ENCODE results near the gene RHBDD2.
"Not testable (repeated sequence)": the region's sequence is repeated elsewhere in the genome, so short reads cannot be mapped to it uniquely, and the experiment has no call there.

The RHBDD2 gene

DNA sequence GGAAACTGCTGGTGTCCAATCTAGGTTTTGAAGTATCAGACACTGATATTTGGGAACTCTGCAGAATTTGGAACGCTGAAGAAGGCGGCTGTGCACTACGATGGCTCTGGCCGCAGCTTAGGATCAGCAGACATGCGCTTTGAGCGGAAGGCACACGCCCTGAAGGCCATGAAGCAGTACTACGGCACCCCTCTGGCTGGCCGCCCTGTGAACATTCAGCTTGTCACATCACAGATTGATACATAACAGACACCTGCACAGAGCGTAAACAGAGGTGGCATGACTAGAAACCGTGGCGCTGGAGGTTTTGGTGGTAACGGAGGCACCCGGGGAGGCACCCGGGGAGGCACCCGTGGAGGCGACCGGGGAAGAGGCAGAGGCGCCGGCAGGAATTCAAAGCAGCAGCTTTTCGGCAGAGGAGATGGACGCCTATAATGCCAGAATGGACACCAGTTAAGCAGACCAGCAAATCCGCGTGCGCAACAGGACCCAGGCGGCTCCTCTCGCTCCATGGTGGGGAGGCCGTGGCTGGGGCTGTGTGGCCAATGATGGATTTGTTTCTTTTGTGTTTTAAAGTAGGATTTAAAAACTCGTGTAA, 43.0 kb upstream of the RHBDD2 start:
- Histone ChIP-seq H3K36me3 (replicated peaks; ENCODE audit: insufficient read depth, low read length) (no peaks in the 10 kb centered on the region), H3K4me1 (ENCODE audit: low read length) (no peaks in the 10 kb centered on the region), H3K9ac (ENCODE audit: low read length) (no peak overlapping the region), H4K20me1 (ENCODE audit: insufficient read depth, low read length) (no peaks in the 10 kb centered on the region), H3K4me3 (ENCODE audit: low read length) (no peak overlapping the region), H3K9me3 (replicated peaks; ENCODE audit: insufficient read depth, low read length) (no peaks in the 10 kb centered on the region), H3K9me2 (replicated peaks; ENCODE audit: insufficient read depth, low read length) (no peaks in the 10 kb centered on the region), H3F3A (ENCODE audit: insufficient read depth, low read length) (no peaks in the 10 kb centered on the region), H3K27me3 (replicated peaks; ENCODE audit: insufficient read depth, low read length) (no peaks in the 10 kb centered on the region), H3K4me2 (ENCODE audit: low read depth, low read length) (no peak overlapping the region), H3K79me2 (ENCODE audit: low read length) (no peaks in the 10 kb centered on the region), H3K27ac (ENCODE audit: low read length) (no peak overlapping the region), H2AFZ (ENCODE audit: low read length) (no peak overlapping the region)
- DNase-seq, result no peak
- TF ChIP-seq, protein P1, sequence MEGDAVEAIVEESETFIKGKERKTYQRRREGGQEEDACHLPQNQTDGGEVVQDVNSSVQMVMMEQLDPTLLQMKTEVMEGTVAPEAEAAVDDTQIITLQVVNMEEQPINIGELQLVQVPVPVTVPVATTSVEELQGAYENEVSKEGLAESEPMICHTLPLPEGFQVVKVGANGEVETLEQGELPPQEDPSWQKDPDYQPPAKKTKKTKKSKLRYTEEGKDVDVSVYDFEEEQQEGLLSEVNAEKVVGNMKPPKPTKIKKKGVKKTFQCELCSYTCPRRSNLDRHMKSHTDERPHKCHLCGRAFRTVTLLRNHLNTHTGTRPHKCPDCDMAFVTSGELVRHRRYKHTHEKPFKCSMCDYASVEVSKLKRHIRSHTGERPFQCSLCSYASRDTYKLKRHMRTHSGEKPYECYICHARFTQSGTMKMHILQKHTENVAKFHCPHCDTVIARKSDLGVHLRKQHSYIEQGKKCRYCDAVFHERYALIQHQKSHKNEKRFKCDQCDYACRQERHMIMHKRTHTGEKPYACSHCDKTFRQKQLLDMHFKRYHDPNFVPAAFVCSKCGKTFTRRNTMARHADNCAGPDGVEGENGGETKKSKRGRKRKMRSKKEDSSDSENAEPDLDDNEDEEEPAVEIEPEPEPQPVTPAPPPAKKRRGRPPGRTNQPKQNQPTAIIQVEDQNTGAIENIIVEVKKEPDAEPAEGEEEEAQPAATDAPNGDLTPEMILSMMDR (IDR thresholded peaks at IDR 0.05; ENCODE audit: low read length), result no peak
- no peak for TF ChIP-seq EZH2 (optimal IDR thresholded peaks at IDR 0.05; ENCODE audit: low read depth, low read length)
- TF ChIP-seq EZH2phosphoT487 (IDR thresholded peaks at IDR 0.05; ENCODE audit: low read length), result no peak

DNA sequence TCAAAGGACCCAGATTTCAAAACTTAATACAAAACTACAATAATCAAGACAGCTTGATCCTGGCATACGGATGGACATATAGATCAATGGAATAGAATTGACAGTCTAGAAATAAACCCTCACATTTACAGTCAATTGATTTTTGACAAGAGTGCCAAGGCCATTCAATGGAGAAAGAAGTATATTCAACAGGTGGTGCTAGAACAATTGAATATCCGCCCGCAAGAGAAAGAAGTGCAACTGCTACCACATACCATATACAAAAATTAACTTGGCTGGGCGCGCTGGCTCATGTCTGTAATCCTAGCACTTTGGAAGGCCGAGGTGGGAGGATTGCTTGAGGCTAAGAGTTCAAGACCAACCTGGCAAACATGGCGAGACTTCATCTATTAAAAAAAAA, 42.0 kb upstream of the RHBDD2 start:
- no peaks in the 10 kb centered on the region for H4K20me1 ChIP-seq (ENCODE audit: insufficient read depth, low read length)
- TF ChIP-seq, protein P1 (IDR thresholded peaks at IDR 0.05; ENCODE audit: low read length), result no peak
- TF ChIP-seq EZH2phosphoT487 (IDR thresholded peaks at IDR 0.05; ENCODE audit: low read length), result no peak
- no peak for TF ChIP-seq EZH2 (optimal IDR thresholded peaks at IDR 0.05; ENCODE audit: low read depth, low read length)
- no peaks in the 10 kb centered on the region for H3K9me2 ChIP-seq (replicated peaks; ENCODE audit: insufficient read depth, low read length)

GRCh38 chr7:75838281-75838930, 40.4 kb upstream of the RHBDD2 start:
- not testable (repeated sequence) for H3K27ac ChIP-seq (ENCODE audit: low read length); H4K20me1 ChIP-seq (ENCODE audit: insufficient read depth, low read length); H3F3A ChIP-seq (ENCODE audit: insufficient read depth, low read length); H3K4me2 ChIP-seq (ENCODE audit: low read depth, low read length); H3K27me3 ChIP-seq (replicated peaks; ENCODE audit: insufficient read depth, low read length); H3K9ac ChIP-seq (ENCODE audit: low read length); H2AFZ ChIP-seq (ENCODE audit: low read length); H3K9me3 ChIP-seq (replicated peaks; ENCODE audit: insufficient read depth, low read length); H3K4me3 ChIP-seq (ENCODE audit: low read length); H3K36me3 ChIP-seq (replicated peaks; ENCODE audit: insufficient read depth, low read length); DNase-seq; H3K9me2 ChIP-seq (replicated peaks; ENCODE audit: insufficient read depth, low read length); H3K79me2 ChIP-seq (ENCODE audit: low read length)
- peaks cover 13% of the 10 kb centered on the region for H3K4me1 ChIP-seq (ENCODE audit: low read length)

More for the DNA sequence above, 42.0 kb upstream of the RHBDD2 start:
- H3K27ac ChIP-seq (ENCODE audit: low read length), result no peak overlapping the region
- no peaks in the 10 kb centered on the region for H3K27me3 ChIP-seq (replicated peaks; ENCODE audit: insufficient read depth, low read length)
- DNase-seq, result no peak
- no peaks in the 10 kb centered on the region for H3K4me1 ChIP-seq (ENCODE audit: low read length)
- no peaks in the 10 kb centered on the region for H3K79me2 ChIP-seq (ENCODE audit: low read length)
- H3K9ac ChIP-seq (ENCODE audit: low read length), result no peak overlapping the region
- no peaks in the 10 kb centered on the region for H3K9me3 ChIP-seq (replicated peaks; ENCODE audit: insufficient read depth, low read length)
- no peak overlapping the region for H2AFZ ChIP-seq (ENCODE audit: low read length)
- H3K36me3 ChIP-seq (replicated peaks; ENCODE audit: insufficient read depth, low read length), result no peaks in the 10 kb centered on the region
- no peak overlapping the region for H3K4me3 ChIP-seq (ENCODE audit: low read length)
- H3K4me2 ChIP-seq (ENCODE audit: low read depth, low read length), result no peak overlapping the region
- no peaks in the 10 kb centered on the region for H3F3A ChIP-seq (ENCODE audit: insufficient read depth, low read length)

- H3F3A ChIP-seq (ENCODE audit: insufficient read depth, low read length), result peaks cover 2% of the 10 kb centered on the region; the same call in 1 of the 2 replicates
- H3K27me3 ChIP-seq (replicated peaks; ENCODE audit: insufficient read depth, low read length), result no peaks in the 10 kb centered on the region
- H2AFZ ChIP-seq (ENCODE audit: low read length), result no peak overlapping the region
- H3K79me2 ChIP-seq (ENCODE audit: low read length), result no peaks in the 10 kb centered on the region
- no peaks in the 10 kb centered on the region for H3K9me2 ChIP-seq (replicated peaks; ENCODE audit: insufficient read depth, low read length)
- H3K4me3 ChIP-seq (ENCODE audit: low read length), result no peak overlapping the region
- H3K4me1 ChIP-seq (ENCODE audit: low read length), result peaks cover 15% of the 10 kb centered on the region
- no peaks in the 10 kb centered on the region for H4K20me1 ChIP-seq (ENCODE audit: insufficient read depth, low read length)
- no peak overlapping the region for H3K27ac ChIP-seq (ENCODE audit: low read length)
- no peaks in the 10 kb centered on the region for H3K9me3 ChIP-seq (replicated peaks; ENCODE audit: insufficient read depth, low read length)
- DNase-seq, result no peak
- TF ChIP-seq EZH2phosphoT487 (IDR thresholded peaks at IDR 0.05; ENCODE audit: low read length) (no peak), EZH2 (optimal IDR thresholded peaks at IDR 0.05; ENCODE audit: low read depth, low read length) (no peak)
- TF ChIP-seq, protein P1 (IDR thresholded peaks at IDR 0.05; ENCODE audit: low read length), result no peak
- H3K36me3 ChIP-seq (replicated peaks; ENCODE audit: insufficient read depth, low read length), result no peaks in the 10 kb centered on the region
- H3K9ac ChIP-seq (ENCODE audit: low read length), result no peak overlapping the region
- no peak overlapping the region for H3K4me2 ChIP-seq (ENCODE audit: low read depth, low read length)
Observed at GRCh38 chr7:75840029-75840428, 38.8 kb upstream of the RHBDD2 start.

Data from MM.1S (cell line).